HG03066 (cell line): Measurements from ENCODE around the gene SLC1A7.

ENCODE experiments used
- ATAC-seq: cut with Tn5 transposase; IDR thresholded peaks from one replicate; pipeline ENCODE4 v1.9.1; 2021; ENCODE audit warnings: low read depth; ENCODE audit not compliant: unreplicated experiment

Gene SLC1A7

GRCh38 chr1:53093451-53093754 is 49.0 kb downstream of the SLC1A7 start:
- no peak for ATAC-seq

GRCh38 chr1:53092659-53093450 is 49.6 kb downstream of the SLC1A7 start:
- no peak for ATAC-seq

DNA sequence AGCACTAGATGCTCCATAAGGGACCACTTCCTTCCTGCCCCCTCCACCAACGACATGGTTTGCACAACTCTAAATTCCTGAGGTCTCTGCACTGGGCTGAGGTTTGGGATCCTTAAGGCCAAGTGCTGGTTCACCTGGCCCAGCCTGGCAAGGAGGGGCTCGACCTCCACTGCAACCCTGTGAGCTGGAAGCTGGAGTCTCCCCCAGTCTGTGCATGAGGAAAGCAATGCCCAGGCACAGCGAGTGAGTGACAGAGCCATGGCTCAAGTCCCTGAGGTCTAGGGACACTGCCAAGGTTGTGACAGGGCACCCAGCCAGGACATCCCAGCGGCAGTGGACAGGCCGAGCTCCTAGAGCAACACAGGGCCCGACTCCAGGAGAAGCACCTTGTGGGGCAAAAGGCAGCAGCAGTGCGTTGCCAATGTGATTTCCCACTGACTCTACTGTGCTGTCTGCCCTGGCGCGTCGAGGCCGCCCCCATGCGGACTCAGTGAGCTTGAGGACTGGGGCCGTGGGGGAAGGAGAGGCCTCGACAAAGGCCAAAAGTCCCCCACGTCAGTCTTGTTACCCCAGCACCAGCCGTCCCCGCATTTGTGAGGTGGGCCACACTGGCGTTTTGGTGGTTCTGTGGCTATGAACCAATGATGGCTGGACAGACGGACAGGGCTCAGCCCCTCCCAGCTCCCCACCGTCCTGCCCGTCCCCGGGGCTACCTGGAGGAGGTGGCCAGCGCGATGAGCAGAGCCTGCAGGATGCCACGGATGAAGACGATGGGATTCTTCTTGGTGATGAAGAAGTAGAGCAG is 50.4 kb downstream of the SLC1A7 start:
- ATAC-seq: no peak

- no peak for ATAC-seq
Measured at GRCh38 chr1:53090227-53091147, 52.0 kb downstream of the SLC1A7 start.

GRCh38 chr1:53089478-53090226 is 52.8 kb downstream of the SLC1A7 start:
- no peak for ATAC-seq

DNA sequence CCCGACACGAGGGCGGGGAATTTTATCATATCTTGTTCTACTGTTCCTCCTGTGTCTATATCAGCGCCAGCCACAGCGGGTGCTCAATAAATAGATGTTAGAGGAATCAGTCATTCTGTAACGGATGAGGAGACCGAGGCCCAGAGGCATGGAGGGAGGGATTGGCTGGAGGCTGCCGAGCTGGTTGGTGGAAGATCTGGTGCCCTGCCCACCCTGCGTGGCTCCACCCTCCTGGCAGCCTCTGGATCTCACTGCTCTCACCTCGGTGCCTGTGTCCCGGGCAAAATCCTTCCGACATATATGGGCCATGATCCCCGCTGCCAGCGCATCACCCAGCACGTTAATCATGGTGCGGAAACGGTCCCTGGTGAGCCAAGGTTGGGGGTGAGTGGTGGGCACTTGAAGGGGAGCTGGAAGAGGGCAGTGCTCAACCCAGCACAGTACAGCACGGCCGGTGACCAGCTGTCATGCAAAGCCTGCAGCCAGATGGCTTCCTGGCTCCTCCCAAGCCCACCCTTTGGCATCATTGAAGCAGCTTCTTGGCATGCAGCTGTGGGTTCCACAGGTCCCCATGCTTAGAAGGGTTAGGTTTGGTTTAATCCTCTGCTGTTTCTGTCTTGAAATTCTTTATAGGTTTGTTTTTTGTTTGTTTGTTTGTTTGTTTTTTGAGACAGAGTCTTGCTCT is 53.7 kb downstream of the SLC1A7 start:
- no peak for ATAC-seq

- ATAC-seq: no peak
Measured at GRCh38 chr1:53087332-53088285, 54.8 kb downstream of the SLC1A7 start.

DNA sequence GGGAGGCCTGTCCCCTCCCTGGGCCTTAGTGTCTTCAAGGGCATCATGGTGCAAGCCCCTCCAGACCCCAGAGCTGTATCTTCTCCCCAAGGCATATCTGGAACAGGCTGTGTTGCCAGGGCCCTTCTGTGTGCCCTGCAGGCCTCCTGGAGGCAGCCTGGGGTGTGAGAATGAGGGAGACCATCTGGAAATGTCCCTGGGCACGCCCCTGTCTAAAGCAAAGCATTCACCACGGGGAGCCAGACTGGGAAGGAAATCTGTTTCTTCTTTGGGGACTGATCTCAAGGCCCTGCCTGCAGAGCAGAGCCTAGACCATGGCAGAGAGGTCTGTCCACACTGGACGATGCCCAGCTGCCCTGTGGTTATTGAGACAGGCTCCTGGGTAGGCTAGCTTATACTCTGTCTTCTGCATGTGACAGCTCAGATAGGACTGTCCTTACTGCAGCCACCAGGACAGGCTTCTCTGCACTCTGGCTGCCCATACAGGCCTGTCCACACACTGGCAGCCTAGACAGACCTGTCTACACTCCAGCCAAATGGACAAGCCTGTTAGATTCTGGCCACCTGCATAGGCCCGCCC is 55.9 kb downstream of the SLC1A7 start:
- ATAC-seq: no peak

DNA sequence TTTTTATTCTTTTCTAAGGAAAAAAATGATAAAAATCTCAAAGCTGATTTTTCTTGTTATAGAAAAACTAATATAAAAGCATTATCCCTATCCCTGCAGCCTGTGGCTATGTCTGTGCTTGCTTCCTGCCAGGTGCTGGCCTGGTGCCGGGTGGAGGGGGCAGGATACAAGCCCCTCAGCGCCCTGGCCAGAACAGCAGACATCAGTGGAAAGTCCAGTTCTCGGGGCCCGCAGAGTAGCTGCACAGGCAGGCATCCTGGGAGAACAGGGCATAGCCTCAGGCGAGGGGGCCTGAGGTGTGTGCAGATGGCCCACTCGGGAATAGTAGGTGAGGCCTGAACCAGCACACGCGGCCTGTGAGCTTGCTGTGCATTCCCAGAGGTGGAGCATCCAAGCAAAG is 57.0 kb downstream of the SLC1A7 start:
- ATAC-seq: no peak

GRCh38 chr1:53084589-53084971 is 57.9 kb downstream of the SLC1A7 start:
- no peak for ATAC-seq

DNA sequence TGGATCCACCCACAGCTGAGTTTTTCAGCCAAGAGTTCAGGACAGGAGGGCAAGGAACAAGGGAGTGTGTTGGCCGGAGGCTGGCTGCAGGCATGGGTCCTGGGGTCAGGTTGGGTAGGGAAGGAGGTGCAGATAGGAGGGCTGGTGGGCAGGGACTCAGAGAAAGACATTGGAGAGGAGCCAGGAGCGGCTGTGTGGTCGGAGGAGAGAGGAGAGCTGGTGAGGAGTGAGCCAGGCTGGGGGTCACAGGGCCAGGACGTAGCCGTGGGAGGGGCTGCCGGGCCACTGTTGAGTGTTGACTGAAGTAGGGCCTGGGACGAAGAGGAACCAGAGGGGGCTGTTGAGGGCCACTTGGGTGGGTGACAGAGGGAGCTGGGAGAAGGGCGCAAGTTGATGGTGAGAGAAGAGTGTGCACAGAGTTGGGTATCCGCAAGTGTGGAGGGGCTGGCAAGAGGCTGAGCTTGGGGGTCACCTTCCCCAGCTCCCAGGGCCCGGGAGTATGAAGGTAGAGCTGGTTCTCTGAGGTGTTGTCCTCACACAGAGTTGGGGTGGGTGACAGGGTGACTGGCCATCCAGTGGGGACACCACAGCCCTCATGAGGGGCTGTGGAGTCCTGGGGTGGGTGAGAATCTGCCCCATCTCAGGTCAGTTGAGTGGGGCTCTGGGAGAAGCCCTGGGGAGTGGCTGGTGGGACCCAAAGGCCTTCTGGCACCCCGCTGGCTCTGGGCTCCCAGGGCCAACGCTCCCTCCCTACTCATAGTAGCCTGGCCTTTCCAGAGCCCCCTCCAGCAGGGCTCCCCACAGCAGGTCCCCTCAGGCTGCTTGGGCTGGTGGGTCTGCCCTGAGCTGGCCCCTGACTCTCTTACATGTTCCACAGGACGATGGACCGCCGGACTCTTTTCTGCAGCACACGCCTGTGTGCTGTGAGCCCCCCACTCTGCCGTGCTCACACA is 58.5 kb downstream of the SLC1A7 start:
- ATAC-seq: no peak

- ATAC-seq: no peak
Measured at GRCh38 chr1:53082826-53083455, 59.5 kb downstream of the SLC1A7 start.

DNA sequence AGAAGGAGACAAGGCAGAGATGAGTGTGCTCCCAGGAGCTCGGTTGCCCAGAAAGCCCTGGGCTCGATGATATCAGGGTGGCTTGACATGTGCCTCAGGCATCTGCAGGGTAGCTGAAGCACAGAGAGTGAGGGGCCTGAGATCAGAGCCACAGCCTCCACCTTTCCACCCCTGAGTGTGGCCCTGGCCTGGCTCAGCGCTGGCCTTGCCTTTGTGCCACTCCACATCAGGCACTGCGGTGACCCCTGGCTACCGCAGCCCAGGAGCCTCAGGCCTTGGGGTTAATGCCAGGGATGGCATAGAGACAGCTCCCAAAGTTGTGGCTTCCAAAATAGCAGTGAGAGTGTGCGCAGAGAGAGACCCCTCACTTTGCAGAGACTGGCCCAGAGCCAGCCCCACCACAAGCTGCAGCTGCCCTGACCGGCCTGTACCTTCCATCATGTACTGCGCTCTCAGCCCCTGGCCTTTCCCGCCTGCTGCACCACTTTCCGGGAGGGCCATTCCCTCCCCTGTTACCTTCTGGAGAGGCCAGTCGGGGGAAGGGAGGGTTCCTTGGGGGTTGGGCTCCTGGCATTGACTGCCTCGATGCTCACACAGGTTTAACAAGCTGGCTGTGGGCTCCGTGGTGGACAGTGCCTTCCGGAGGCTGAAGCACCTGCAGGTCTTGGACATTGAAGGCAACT is 60.9 kb downstream of the SLC1A7 start:
- ATAC-seq: no peak

GRCh38 chr1:53080769-53081168 is 61.7 kb downstream of the SLC1A7 start:
- ATAC-seq: no peak

DNA sequence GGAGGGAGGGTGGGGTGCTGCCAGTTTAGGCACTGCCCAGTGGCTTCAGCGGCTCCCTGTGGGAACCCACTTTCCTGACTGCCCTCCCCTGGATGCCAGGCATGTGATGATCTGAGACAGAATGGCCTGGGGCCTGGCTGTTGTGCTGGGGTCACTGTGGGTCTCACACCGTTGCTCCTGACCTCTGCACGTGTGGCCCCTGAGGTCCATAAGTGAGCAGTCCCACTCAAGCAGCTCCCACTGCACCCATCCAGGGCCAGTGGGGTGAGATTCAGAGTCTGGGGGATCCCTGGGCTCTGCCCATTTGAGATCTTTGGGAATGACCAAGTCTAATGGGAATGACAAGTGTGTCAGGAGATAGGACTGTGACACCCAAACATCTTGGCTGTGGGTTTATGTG is 62.4 kb downstream of the SLC1A7 start:
- no peak for ATAC-seq

DNA sequence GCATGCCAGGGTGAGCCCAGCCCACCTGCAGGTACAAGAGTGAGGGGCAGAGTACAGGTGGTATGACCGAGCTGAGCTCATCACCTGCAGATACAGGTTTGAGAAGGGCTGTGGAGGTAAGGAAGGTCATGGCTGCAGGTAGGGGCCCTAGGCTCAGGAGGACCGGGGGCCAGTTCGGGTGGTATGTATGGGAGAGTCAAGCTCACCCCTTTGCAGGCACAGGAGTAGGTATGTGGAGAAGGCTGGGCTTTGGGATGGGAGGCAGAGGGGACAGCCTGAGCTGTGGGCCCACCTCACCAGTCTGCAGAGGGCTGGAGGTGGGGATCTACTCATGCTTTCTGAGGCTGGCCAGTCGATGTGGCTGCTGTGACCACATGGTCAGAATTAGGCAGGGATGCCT is 63.2 kb downstream of the SLC1A7 start:
- no peak for ATAC-seq
